HepG2 (cell line): Measurements from ENCODE around the gene PTGS2. TPM values are rescaled to one million over a fixed set of nuclear protein-coding genes. Genes with fewer than 3 reads are reported as not detected.

Source experiments
- ATAC-seq: fragments of 200-7000 bp; cut with Tn5 transposase; 3 replicates; pipeline ENCODE4 v1.9.1; 2020; ENCODE audit warnings: mild to moderate bottlenecking, moderate library complexity
- BruUV-seq: library from RNA; stranded (reverse); fragments of 400-500 nt; replicated peaks from 2 replicates; lab custom pipeline; 2021; lab: Mats Ljungman, UMichigan
- CTCF ChIA-PET: fragments of 300-600 bp; formaldehyde crosslinking; extraction: SDS; loops from one replicate; lab custom pipeline; 2021; ENCODE audit warnings: low total read pairs, inconsistent platforms, low intra/inter-chr PET ratio; lab: Yijun Ruan, JAX
- POLR2A ChIA-PET: fragments of 350-600 bp; sonication (Branson Sonifier 250); formaldehyde crosslinking; loops from one replicate; lab custom pipeline; 2020; ENCODE audit warnings: antibody characterized with exemption, inconsistent platforms; lab: Yijun Ruan, JAX
- DNase-seq: peaks from one replicate; pipeline ENCODE4 v3.0.0-alpha.2; 2015; ENCODE audit warnings: low spot score
- FAIRE-seq: peaks from 3 replicates; lab custom pipeline; 2011; peaks lifted over from hg19 to GRCh38; lab: Jason Lieb, UNC
- H2AFZ ChIP-seq: one replicate; pipeline ENCODE4 v1.6.1; 2011; ENCODE audit warnings: low read length, inconsistent platforms
- H3K27ac ChIP-seq: fragments of 300-600 bp; 3 replicates; pipeline ENCODE4 v1.8.0; 2011; ENCODE audit warnings: mixed run types, mild to moderate bottlenecking, mixed read lengths, low read length, inconsistent platforms; ENCODE audit not compliant: insufficient read depth; ENCODE audit errors: extremely low read length
- H3K27me3 ChIP-seq, 2 experiments: fragments of 200-600 bp in 1 of 2; 2 replicates in 1 of 2; 3 replicates in 1 of 2; pipeline versions ENCODE4 v1.6.0 to v1.8.0; 2011; ENCODE audit warnings: low read length in 2 of 2, mild to moderate bottlenecking in 2 of 2, moderate library complexity in 2 of 2, inconsistent platforms in 1 of 2; ENCODE audit not compliant: insufficient read depth in 2 of 2, control insufficient read depth in 1 of 2
- H3K36me3 ChIP-seq, 2 experiments: fragments of 200-600 bp in 1 of 2; replicated peaks in 1 of 2; 2 replicates in 1 of 2; 3 replicates in 1 of 2; pipeline versions ENCODE4 v1.5.1 to v1.8.0; 2011; ENCODE audit warnings: low read length in 2 of 2, inconsistent platforms in 1 of 2; ENCODE audit not compliant: insufficient read depth in 2 of 2, control insufficient read depth in 1 of 2
- H3K4me1 ChIP-seq: 2 replicates; pipeline ENCODE4 v1.5.1; 2012; ENCODE audit warnings: low read length, inconsistent platforms; ENCODE audit not compliant: insufficient read depth
- H3K4me2 ChIP-seq: 2 replicates; pipeline ENCODE4 v1.6.0; 2011; ENCODE audit warnings: low read depth, low read length, inconsistent platforms
- H3K4me3 ChIP-seq, 3 experiments: fragments of 200-600 bp in 1 of 3; sonication (generic), shearing (Covaris generic) in 1 of 3; replicated peaks in 1 of 3; 2 replicates each; pipeline ENCODE4 v1.5.1; 2011 to 2016; ENCODE audit warnings: low read length in 3 of 3, inconsistent platforms in 2 of 3, low read depth in 2 of 3, mild to moderate bottlenecking in 2 of 3, control low read depth in 1 of 3, mixed read lengths in 1 of 3; ENCODE audit not compliant: insufficient read depth in 1 of 3
- H3K79me2 ChIP-seq: one replicate; pipeline ENCODE4 v1.6.1; 2011; ENCODE audit warnings: low read length, inconsistent platforms; ENCODE audit not compliant: insufficient read depth
- H3K9ac ChIP-seq: 2 replicates; pipeline ENCODE4 v1.6.0; 2011; ENCODE audit warnings: mild to moderate bottlenecking, low read depth, low read length, inconsistent platforms; ENCODE audit not compliant: insufficient read depth
- H3K9me3 ChIP-seq: 2 replicates; pipeline ENCODE4 v1.5.1; 2012; ENCODE audit warnings: mild to moderate bottlenecking, low read length
- H4K20me1 ChIP-seq: 2 replicates; pipeline ENCODE4 v1.6.0; 2011; ENCODE audit warnings: inconsistent platforms, mild to moderate bottlenecking, low read length, moderate library complexity; ENCODE audit not compliant: insufficient read depth
- SIX1 ChIP-seq: sonication (generic); formaldehyde crosslinking; IDR thresholded peaks from 2 replicates; pipeline ENCODE4 v1.4.0; 2020; ENCODE audit warnings: missing genetic modification reagents, borderline replicate concordance
- SOX5 ChIP-seq: IDR thresholded peaks from 2 replicates; pipeline ENCODE4 v1.6.1; 2016; ENCODE audit warnings: borderline replicate concordance
- TAF1 ChIP-seq: sonication (generic); formaldehyde crosslinking; IDR thresholded peaks from 2 replicates; pipeline ENCODE4 v1.4.0; 2020; ENCODE audit warnings: missing genetic modification reagents
- ZNF407 ChIP-seq: sonication (generic); formaldehyde crosslinking; IDR thresholded peaks from one replicate; pipeline ENCODE4 v1.5.1; 2020; ENCODE audit warnings: mild to moderate bottlenecking, missing genetic modification reagents; ENCODE audit errors: not compliant biosample characterization
- WGBS: methylation state at CpG from one replicate; pipeline ENCODE4 v1.1.6; 2017; ENCODE audit warnings: low lambda C conversion rate; 5-methylcytosine and 5-hydroxymethylcytosine counted together
- in situ Hi-C: cut with HindIII; loops from 2 replicates; pipeline ENCODE4 v1.10.0; 2017; ENCODE audit warnings: low pct_unique_long_range_greater_than_20kb; ENCODE audit not compliant: extremely low pct_ligation_motif_present
- intact Hi-C: fragments of 100-400 bp; cut with micrococcal nuclease; formaldehyde crosslinking; loops from one replicate; pipeline ENCODE4 v1.10.0; 2022; ENCODE audit not compliant: unreplicated experiment
- polyA plus RNA-seq, 8 experiments: library from polyadenylated mRNA; depleted of rRNA in 3 of 8; stranded (reverse) in 7 of 8; unstranded in 1 of 8; fragments of >200 nt; fragmentation: Illumina TruSeq in 4 of 8; extraction: Trizol in 4 of 8; gene quantifications; 2 replicates each; pipeline versions ENCODE4 v1.2.1 to v1.2.3, GENCODE V29; 2011 to 2016; ENCODE audit warnings: low read depth in 4 of 8, missing spikeins in 1 of 8, mixed read lengths in 1 of 8; ENCODE audit not compliant: insufficient read depth in 1 of 8
- total RNA-seq, 5 experiments: library from RNA; depleted of rRNA; stranded (reverse); fragments of >200 nt; fragmentation: Illumina TruSeq; extraction: Trizol; gene quantifications; 2 replicates each; pipeline ENCODE4 v1.2.3, GENCODE V29; 2016; ENCODE audit warnings: low read depth in 1 of 5

PTGS2 gene
- total and polyA plus RNA-seq, 2 of the 13 experiments (the other 11 are each of a cell fraction or from before 2014, with no cell fraction given) = not detected

GRCh38 chr1:186703209-186703766 is 23.1 kb upstream of the PTGS2 start (continued):
- no peak for TF ChIP-seq ZNF407 (CRISPR knock-in tag)
- no peak for TF ChIP-seq TAF1 (CRISPR knock-in tag)

DNA sequence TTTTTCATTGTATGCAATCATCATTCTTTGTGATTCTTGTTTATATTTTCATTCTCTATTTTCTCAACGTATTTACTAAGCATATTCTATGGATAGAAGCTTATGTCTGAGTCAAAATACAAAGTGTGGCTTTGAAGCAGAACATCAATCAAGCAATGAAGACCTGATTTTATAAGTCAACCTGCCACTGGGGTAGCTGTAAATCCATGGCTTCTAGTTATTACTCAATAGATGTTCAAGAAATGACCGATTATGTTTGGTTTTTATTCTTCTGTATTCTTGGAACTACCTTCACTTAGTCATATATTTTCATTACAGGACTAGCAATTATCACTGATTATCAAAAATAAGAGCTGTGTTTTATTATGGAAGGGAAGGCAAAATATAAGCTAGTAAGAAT is 20.5 kb upstream of the PTGS2 start:
- Histone ChIP-seq H3K9me3 (no peaks in the 10 kb centered on the region), H3K79me2 (no peaks in the 10 kb centered on the region), H3K27ac (no peak overlapping the region), H3K4me1 (no peaks in the 10 kb centered on the region), H3K4me2 (no peak overlapping the region), H2AFZ (no peak overlapping the region), H3K9ac (no peak overlapping the region), H3K4me3 (no peak overlapping the region), H3K36me3 (no peaks in the 10 kb centered on the region), H3K27me3 (no peaks in the 10 kb centered on the region), H4K20me1 (no peaks in the 10 kb centered on the region)
- intact Hi-C loops = no loop called here
- ChIA-PET POLR2A (no interaction called here), CTCF (no interaction called here)
- no TSS peak for BruUV-seq
- FAIRE-seq (no peak), DNase-seq (no peak), ATAC-seq (no peak)
- TF ChIP-seq SIX1 (no peak), SOX5 (CRISPR knock-in tag) (no peak)
- WGBS = 3% methylated on average over 2 of the region's 2 CpGs
- in situ Hi-C loops = no loop called here
